Prostate gland (tissue), 1 donor: Measurements from ENCODE around the gene STKLD1.

Experiments
- POLR2A ChIP-seq: fragments of 450-650 bp; IDR thresholded peaks from one replicate; pipeline ENCODE4 v1.6.1; 2016; ENCODE audit warnings: antibody characterized with exemption, mild to moderate bottlenecking
- POLR2AphosphoS5 ChIP-seq: sonication (generic); formaldehyde crosslinking; IDR thresholded peaks from one replicate; pipeline ENCODE4 v1.6.1; 2017; ENCODE audit warnings: antibody characterized with exemption

GRCh38 chr9:133348718-133349573 is 27.2 kb upstream of the STKLD1 start:
- no peak for TF ChIP-seq POLR2A
- TF ChIP-seq POLR2AphosphoS5, result no peak
